WERI-Rb-1 (cell line): Measurements from ENCODE around the gene RPS6KA3.

Source experiments
- DNase-seq: peaks from one replicate; pipeline ENCODE4 v3.0.0-alpha.2; 2020
- H3K27ac ChIP-seq: fragments of 250-450 bp; sonication (Bioruptor Pico); 2 replicates; pipeline ENCODE4 v1.5.1; 2020; ENCODE audit warnings: mild to moderate bottlenecking, moderate library complexity
- H3K27me3 ChIP-seq: fragments of 250-450 bp; sonication (Bioruptor Pico); 2 replicates; pipeline ENCODE4 v1.5.1; 2021; ENCODE audit warnings: mild to moderate bottlenecking, low read depth, moderate library complexity; ENCODE audit not compliant: insufficient read depth, severe bottlenecking
- H3K36me3 ChIP-seq: fragments of 250-450 bp; sonication (Bioruptor Pico); 2 replicates; pipeline ENCODE4 v1.5.1; 2020; ENCODE audit warnings: mild to moderate bottlenecking, moderate library complexity
- H3K4me3 ChIP-seq: 2 replicates; pipeline ENCODE4 v1.5.1; 2011; ENCODE audit warnings: low read depth, mild to moderate bottlenecking, control low read depth, low read length
- H3K9me3 ChIP-seq: fragments of 250-450 bp; sonication (Bioruptor Pico); 2 replicates; pipeline ENCODE4 v1.5.1; 2021; ENCODE audit warnings: mild to moderate bottlenecking, moderate library complexity; ENCODE audit not compliant: severe bottlenecking
- TF ChIP-seq, protein P1 (sequence below): IDR thresholded peaks from 2 replicates; pipeline ENCODE4 v1.5.1; 2011; ENCODE audit warnings: low read depth, mild to moderate bottlenecking, control low read depth, inconsistent platforms, low read length

The RPS6KA3 gene

DNA sequence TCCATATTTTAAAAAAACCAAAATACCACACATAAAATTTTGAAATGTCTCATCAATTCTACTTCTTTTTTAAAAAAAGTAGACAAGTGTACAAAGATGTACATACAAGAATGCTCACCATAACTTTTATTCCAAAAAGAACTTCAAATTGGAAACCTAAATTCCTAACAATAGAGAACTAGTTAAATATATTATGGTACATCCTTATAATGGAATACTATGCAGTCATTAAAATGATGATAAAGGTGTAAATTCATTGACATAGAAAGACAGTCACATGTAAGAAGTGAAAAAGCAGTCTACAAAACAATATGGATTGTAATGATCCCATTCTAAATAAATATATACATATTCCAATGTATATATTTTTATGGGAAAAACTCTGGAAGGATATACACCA lies 31.0 kb downstream of the RPS6KA3 start:
- no peak for DNase-seq
- Histone ChIP-seq H3K27ac (no peak overlapping the region), H3K36me3 (no peaks in the 10 kb centered on the region), H3K4me3 (no peak overlapping the region), H3K27me3 (no peaks in the 10 kb centered on the region), H3K9me3 (no peaks in the 10 kb centered on the region)
- TF ChIP-seq, protein P1, sequence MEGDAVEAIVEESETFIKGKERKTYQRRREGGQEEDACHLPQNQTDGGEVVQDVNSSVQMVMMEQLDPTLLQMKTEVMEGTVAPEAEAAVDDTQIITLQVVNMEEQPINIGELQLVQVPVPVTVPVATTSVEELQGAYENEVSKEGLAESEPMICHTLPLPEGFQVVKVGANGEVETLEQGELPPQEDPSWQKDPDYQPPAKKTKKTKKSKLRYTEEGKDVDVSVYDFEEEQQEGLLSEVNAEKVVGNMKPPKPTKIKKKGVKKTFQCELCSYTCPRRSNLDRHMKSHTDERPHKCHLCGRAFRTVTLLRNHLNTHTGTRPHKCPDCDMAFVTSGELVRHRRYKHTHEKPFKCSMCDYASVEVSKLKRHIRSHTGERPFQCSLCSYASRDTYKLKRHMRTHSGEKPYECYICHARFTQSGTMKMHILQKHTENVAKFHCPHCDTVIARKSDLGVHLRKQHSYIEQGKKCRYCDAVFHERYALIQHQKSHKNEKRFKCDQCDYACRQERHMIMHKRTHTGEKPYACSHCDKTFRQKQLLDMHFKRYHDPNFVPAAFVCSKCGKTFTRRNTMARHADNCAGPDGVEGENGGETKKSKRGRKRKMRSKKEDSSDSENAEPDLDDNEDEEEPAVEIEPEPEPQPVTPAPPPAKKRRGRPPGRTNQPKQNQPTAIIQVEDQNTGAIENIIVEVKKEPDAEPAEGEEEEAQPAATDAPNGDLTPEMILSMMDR = no peak

DNA sequence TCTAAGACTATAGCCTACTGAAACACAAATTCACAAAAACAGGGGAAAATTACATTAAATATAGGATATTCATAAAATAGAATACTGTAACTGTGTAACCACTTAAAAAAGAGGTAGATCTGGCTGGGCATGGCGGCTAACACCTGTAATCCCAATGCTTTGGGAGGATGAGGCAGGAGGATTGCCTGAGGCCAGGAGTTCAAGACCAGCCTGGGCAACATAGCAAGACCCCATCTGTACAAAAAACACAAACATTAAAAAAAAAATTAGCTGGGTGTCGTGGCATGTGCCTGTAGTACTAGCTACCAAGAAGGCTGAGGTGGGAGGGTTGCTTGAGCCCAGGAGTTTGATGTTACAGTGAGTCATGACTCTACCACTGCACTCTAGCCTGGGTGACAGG lies 33.4 kb downstream of the RPS6KA3 start:
- no peak for DNase-seq
- TF ChIP-seq, protein P1 = no peak
- H3K27ac ChIP-seq = no peak overlapping the region
- H3K4me3 ChIP-seq = no peak overlapping the region
- H3K36me3 ChIP-seq = no peaks in the 10 kb centered on the region
- no peaks in the 10 kb centered on the region for H3K27me3 ChIP-seq
- H3K9me3 ChIP-seq = no peaks in the 10 kb centered on the region

DNA sequence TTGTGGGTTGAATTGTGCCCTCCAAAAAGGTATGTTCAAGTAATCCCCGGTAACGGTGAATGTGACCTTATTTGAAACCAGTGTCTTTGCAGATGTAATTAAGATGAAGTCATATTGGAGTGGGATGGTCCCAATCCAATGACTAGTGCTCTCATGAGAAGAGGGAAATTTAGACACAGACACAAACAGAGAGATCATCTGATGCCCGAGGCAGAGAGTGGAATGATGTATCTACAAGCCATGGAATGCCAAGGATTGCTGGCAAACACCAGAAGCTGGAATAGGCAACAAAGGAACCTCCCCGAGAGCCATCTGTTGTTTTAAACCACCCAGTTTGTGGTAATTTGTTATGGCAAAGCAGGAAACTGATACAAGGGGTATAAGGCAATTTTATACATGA lies 35.1 kb downstream of the RPS6KA3 start:
- TF ChIP-seq, protein P1 = no peak
- H3K27me3 ChIP-seq = peaks cover under 1% of the 10 kb centered on the region
- no peak for DNase-seq
- H3K9me3 ChIP-seq = no peaks in the 10 kb centered on the region
- H3K36me3 ChIP-seq = no peaks in the 10 kb centered on the region
- H3K27ac ChIP-seq = no peak overlapping the region
- no peak overlapping the region for H3K4me3 ChIP-seq

DNA sequence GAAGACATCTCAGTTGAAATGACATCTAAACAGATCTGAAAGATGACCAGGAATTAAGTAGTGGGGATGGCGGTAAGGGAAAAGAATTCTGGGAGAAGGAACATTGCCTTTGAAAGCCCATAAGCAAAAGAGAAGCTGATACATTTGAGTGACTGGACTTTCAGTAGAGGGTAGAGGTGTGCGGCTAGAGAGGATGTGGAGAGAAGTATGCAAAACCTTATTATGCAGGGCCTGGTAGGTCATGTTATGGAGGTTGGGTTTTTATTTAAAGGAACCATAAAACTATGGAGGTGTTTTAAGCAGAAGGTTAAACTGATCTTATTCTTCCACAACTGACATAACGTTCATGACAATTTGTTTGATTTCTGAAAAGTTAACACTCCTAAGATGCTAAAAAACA lies 36.3 kb downstream of the RPS6KA3 start:
- no peaks in the 10 kb centered on the region for H3K36me3 ChIP-seq
- H3K27me3 ChIP-seq = peaks cover 6% of the 10 kb centered on the region
- no peak overlapping the region for H3K27ac ChIP-seq
- TF ChIP-seq, protein P1 = no peak
- H3K4me3 ChIP-seq = no peak overlapping the region
- DNase-seq = no peak
- H3K9me3 ChIP-seq = no peaks in the 10 kb centered on the region

DNA sequence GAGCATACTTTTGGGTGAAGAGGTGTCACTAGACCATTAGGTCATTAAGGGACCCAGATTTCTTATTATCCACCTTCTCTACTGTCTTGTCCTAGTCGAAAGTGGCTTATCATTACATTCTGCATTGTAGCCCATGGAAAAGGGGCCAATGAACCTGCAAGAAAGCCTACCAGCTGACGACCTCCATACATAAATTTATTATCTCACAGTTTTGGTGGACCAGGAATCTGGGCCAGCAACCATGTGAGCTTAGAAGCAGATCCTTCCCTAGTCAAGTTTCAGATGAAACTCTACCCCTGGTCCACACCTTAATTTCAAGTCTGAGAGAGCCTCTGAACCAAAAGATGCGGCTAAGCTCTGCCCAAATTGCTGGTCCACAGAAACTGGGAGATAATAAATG lies 37.6 kb downstream of the RPS6KA3 start:
- Histone ChIP-seq H3K4me3 (no peak overlapping the region), H3K27ac (no peak overlapping the region), H3K36me3 (no peaks in the 10 kb centered on the region), H3K9me3 (no peaks in the 10 kb centered on the region), H3K27me3 (peaks cover 6% of the 10 kb centered on the region)
- TF ChIP-seq, protein P1 = no peak
- no peak for DNase-seq

DNA sequence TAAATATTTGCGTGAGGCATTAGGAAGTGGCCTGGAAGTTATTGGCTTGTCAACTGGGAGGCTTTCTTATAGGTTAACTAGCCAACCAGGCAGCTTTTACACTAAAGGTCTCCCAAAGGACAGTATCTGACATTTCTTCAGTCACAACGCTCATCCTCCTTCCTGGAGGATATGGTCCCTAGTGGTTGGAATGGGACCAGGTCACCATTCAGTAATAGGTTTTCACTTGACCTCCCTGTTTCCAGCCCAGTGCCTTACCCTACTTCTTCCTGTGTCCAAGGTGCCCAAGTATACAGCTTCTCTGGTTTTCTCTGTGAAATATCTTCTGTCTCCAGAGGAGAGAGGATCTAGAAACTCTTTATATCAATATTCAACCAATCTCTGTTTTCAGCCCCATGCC lies 38.5 kb downstream of the RPS6KA3 start:
- TF ChIP-seq, protein P1 = no peak
- Histone ChIP-seq H3K27ac (no peak overlapping the region), H3K27me3 (peaks cover 6% of the 10 kb centered on the region), H3K36me3 (no peaks in the 10 kb centered on the region), H3K9me3 (no peaks in the 10 kb centered on the region), H3K4me3 (no peak overlapping the region)
- no peak for DNase-seq
